Measurements from ENCODE around the gene ATP2B2.

ATP2B2 gene

DNA sequence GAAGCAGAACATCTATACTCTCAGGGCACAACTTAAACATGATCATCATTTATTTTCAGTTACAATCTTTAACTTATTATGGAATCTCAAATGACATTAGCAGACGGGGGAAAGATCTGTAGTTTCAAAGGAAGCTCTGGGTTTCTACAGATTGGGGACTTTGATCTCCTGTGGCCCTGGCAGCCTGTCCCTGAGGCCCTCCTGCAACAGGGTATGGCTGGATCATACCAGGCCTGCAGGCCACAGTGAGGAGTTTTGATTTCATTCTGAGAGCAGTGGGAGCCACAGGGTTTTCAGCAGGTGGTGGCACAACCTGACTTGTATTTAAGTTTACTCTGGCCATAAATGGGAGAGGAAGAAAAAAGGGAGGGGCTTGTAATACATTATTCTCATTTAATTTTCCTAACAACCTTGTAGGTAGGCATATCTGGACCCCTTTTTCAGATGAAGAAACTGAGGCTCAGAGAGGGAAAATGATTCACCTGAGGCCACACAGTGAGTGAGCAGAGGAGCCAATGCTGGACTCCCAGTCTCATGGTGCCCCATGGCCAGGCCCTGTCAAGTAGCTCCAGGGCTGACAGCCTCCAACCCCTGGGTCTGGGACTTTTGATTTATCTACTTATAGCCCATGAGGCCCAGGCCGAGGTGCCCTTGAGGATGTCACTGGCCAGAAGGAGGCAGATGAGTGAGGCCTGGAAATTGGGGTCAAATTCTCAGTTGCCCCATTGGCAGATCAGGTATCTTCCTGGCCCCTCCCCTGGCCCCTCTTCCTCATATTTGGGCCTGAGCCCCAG lies 71.0 kb downstream of the ATP2B2 start:
- in situ Hi-C loops (cut with MboI; ENCODE audit: low sequenced_read_pairs): no loop called here

DNA sequence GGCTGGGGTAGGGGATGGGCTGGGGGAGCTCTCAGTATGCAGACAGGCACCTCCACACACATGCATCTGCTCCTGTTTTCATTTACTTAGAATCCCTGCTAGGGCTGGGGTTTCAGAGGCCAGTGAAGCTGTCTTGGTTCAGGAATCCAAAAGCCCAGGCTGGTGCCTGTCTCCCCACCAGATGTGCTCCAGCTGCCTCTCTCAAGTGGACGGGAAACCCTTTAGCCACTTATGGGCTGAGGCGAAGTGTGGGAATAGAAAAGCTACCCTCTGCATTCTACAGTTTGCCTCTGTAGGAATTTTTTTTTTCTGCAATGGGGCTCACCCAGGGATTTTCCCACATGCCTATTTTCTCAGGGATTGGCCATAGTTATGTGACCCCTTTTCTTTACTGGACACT lies 72.5 kb downstream of the ATP2B2 start:
- in situ Hi-C loops (cut with MboI; ENCODE audit: low sequenced_read_pairs): no loop called here

DNA sequence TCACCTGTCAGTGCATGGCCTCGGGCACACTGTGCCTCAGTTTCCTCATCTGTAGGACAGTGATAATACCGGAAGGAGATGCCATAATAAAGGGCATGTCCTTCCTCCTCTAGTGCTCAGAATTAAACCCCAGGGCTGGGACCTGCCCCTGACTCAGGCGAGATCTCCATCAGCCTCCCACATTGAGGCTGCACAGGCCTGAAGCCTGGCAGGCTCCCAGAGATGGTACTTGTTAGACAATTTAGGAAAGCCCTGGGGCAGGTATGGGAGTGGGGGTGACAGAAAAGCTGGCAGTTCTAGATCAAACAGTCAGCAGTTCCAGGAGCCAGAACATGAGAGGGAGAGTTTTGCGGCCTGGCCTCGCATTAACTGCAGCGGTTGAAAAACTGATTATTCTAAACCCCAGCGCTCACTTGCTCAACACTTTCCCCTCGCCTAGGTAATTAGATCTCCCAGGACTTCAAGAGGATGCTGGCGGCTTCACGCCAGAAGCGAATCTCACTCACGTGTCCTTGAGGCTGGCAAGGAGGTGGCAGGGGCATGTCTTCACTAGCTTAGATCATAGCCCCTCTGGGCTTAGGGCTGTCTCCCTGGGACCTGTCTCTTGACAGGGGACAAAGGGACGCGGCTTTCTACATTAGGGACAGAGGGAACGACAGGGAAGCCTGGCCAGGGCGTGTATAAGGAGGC lies 73.1 kb downstream of the ATP2B2 start:
- in situ Hi-C loops (cut with MboI; ENCODE audit: low sequenced_read_pairs): no loop called here

DNA sequence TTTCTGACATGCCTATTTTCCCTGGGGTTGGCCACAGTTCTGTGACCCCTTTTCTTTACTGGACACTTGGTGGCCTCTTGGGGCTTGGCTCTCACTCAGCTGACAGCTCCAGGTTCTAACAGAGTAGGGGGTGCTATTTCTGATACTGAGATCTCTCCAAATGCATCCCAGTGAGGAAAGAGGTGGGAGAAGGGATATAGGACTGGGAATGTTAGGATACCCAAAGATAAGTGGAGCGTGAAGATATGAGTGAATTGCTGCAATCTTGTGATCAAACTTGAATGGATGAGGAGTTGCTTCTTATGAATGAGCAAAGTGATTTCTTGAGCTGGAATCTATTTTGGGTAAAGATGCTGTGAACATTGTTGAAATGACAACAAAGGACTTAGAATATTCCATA lies 74.6 kb downstream of the ATP2B2 start:
- in situ Hi-C loops (cut with MboI; ENCODE audit: low sequenced_read_pairs): no loop called here

- in situ Hi-C loops (cut with MboI; ENCODE audit: low sequenced_read_pairs): no loop called here
Measured at GRCh38 chr3:10428406-10429091, 76.8 kb downstream of the ATP2B2 start.

DNA sequence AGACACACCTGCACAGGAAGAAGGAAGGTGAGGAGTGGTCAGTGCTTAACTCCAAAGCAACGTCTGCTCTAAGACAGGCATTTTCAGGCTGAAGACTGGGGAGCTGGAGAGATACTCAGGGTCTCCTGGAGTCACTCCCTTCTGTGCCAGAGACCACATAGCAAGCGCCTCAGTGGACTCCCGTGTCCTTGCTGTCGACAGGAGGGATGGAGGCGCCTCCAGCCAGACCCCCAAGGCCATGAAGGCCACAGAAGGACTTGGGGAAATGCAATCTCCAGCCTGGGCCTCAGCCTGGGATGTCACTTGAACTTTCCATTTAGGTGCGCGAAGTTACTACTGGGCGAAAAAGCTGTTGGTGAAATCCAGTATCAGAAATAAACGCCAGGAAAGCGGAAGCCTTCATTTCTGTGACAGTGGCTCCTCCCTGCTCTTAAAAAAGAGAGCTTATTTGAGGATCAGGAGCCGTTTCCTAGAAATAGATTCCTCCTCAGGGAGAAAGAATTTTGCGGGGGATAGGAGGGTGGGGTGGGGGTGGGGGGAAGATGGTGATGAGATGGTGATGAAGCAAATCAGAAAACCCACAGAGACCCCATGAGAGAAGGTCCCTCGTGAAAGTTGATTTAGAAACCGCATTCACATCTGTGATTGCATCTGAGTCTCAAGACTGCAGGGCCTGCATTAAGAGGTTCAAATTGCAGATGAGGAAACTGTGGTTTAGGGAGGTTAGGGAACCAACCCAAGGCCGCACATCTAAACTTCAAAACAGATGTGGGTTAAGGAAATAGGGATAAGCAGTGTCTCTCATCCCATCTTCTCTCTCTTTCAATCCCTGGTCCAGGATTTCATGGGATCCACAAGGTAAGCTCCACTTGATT lies 78.8 kb downstream of the ATP2B2 start:
- in situ Hi-C loops (cut with MboI; ENCODE audit: low sequenced_read_pairs): no loop called here

GRCh38 chr3:10423171-10423882 lies 82.1 kb downstream of the ATP2B2 start:
- in situ Hi-C loops (cut with MboI; ENCODE audit: low sequenced_read_pairs): no loop called here

DNA sequence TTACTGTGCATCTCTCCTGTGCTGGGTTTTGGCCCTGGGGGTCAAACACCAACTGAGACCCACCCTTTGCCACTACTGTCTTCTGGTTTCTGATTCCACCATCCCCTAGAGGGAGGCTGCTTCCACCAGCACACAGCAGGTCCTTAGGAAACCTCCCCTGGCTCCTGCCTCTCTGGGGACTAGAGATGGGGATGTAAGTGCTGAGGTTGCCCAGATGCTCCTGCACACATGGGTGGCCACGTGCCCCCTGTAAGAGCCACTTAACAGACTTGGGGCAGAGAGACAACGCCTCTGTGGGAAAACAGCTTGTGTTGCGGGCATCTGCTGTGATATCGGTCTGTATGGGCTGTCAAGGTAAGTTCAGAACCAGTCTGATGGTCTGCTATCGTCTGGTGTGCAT lies 83.4 kb downstream of the ATP2B2 start:
- in situ Hi-C loops (cut with MboI; ENCODE audit: low sequenced_read_pairs): no loop called here

DNA sequence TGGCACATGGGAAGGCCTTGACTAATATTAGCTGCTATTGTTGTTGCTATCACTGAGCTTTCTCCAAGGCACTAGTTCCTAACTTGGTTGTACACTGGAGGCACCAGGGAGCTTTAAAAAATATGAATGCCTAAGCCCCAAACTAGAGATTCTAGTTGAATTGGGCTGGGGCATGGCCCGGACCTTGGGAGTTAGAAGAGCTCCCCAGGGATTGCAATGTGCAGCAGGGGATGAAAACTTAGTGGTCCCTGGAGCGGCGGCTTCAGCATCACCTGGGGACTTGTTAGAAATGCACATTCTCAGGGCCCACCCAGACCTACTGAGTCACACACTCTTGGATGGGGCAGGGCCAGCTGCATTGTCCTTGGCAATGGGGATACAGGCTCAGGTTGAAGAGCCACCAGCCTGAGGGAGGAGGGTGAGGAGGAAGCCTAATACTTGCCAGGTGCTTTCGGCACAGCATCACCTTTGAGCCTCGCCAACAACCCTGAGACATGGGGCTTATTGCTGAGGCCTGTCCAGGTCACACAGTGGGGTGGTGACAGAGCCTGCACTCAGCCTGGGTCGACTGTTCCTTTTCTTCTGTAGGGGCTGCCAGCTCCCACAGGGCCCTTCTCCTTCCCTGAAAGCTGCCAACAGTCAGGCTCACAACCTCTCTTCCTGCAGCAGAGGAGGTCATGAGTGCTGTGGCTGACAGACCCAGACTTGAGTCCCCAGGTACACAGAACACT lies 84.5 kb downstream of the ATP2B2 start:
- in situ Hi-C loops (cut with MboI; ENCODE audit: low sequenced_read_pairs): no loop called here

DNA sequence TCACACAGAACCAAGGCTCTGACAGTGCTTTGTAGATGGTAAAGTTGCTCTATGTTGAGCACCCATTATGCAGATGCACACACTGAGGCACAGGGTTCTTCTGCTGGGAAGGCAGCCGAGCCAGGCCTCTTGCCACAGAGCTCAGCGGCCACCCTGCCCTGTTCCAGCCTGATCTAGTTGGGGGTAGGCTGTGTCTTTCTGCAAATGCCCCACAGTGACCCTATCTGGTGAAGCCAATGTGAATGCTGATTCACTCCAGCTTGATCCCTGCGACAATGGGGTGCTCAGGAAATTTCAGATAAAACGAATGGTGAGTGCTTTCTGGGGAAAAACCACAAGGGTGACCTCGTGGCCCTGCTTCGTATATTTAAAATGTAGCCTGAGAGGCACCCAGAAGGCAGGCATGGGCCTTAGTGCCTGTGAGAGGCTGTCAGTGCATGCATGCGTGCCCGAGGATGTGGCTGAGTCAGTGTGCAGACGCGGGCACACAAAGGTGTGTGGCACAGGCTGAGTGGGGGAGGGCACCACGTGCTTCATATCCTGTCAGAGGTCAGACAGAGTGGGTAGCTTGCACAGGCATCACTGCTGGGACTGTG lies 85.7 kb downstream of the ATP2B2 start:
- in situ Hi-C loops (cut with MboI; ENCODE audit: low sequenced_read_pairs): no loop called here

DNA sequence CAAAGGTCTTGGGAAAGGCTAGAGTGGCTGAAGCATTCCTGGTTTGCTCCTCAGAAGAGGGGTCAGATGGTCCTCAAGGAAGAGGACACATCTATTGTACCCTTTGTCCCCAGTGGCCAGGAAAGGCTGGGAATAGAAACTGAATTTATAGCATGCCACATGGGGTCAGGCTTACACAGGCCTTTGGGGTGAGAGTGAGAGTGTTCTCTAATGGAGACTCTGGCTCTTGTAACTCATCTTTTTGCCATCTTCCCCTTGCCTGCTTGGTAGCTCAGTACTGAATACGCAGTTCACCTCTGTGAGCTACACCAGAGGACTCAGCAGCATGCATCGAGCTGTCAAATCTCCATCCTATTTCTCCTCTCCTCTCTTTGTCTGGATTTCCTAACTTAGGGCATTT lies 87.5 kb downstream of the ATP2B2 start:
- in situ Hi-C loops (cut with MboI; ENCODE audit: low sequenced_read_pairs): no loop called here

DNA sequence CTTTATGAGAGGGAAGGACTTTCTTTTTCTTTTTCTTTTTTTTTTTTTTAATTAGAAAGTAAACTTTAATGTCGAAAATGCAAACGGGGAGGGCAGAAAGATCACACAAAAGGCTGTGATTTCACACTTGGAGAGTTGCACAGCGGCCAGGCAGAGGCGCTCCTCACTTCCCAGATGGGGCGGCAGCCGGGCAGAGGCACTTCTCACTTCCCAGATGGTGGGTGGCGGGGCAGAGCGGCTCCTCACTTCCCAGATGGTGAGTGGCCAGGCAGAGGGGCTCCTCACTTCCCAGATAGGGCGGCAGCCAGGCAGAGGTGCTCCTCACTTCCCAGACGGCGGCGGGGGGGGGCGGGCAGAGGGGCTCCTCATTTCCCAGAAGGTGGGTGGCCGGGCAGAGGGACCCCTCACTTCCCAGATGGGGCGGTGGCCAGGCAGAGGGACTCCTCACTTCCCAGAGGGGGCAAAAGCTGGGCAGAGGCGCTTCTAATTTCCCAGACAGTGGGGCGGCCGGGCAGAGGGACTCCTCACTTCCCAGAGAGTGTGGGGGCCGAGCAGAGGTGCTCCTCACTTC lies 88.6 kb downstream of the ATP2B2 start:
- in situ Hi-C loops (cut with MboI; ENCODE audit: low sequenced_read_pairs): no loop called here

- in situ Hi-C loops (cut with MboI; ENCODE audit: low sequenced_read_pairs): no loop called here
Measured at GRCh38 chr3:10413041-10413440, 92.3 kb downstream of the ATP2B2 start.

DNA sequence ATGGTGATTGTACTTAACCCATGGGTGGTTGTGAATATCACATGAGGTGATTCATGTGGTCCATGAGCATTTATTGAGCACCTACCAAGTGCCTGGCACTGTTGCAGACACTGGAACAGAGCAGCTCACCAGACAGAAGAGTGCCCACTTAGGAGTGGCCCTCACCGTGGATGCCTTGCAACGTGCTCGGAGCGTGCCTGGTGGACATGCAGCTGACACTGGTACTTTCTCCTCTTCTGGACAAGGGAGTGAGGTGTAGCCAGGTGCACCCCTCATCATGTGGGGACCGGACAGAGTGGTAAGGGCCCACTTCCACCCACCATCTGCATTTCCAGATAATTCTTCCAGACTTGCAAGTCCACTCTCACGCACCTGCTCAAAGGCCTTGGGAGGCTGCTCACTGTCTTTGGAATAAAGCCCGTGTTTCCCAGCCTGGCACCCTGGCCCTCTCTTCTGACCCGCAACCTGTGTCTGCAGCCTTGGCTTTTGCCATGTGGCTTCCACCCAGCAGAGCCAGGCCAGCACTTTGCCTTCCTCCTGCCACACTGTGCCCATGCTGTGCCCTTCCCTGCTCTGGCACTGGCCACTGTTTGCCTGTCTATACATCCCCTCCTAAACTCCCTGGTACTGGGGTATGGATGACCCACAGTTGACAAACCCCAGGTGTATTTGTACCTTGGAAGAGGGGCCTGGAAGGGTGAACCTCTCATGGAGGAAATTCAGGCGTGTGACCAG lies 93.6 kb downstream of the ATP2B2 start:
- in situ Hi-C loops (cut with MboI; ENCODE audit: low sequenced_read_pairs): no loop called here

DNA sequence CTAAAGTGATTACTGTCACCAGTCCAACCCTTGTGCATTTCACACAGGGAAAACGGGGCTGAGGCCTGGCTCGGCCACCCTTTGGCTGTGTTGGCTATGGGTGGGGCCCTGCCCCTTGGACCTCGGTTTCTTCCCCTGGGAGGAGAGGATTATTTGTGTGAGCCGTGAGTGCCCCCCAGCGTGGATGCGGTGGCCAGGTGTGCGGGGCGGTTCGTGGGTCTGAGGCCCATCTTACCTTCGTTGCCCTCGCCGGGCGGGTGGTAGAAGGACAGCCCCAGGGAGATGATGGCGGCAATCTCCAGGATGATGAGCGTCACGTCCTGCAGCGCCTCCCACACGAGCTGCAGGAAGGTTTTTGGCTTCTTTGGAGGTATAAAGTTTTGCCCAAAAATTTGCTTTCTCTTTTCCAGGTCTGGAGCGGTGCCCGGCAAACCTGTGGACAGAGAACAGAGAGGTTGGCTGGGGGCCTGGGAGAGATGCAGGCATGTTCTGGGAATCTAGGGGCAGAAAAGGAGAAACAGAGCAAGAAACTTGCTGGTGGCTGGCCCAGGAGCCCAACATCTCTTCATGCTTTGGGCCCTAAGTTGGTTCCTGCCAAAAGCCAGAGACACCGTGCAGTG lies 94.9 kb downstream of the ATP2B2 start:
- in situ Hi-C loops (cut with MboI; ENCODE audit: low sequenced_read_pairs): no loop called here

DNA sequence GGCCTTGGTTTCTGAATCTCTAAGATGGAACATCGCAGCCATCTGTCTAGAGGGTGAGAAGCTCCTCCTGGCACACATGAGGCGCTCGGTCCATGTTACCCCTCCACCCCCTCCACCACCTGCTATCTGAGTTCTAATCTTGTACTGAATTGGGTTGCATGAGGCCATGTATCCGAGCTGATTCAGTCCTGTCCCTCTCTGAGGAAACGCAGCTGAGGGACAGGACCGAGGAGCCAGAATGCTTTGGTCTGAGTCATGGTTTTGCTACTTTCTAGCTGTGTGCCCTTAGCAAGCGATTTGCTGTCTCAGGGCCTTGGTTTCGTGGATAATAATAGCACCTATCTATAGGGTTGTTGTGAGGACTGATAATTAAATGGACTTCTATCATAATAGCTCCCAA lies 96.7 kb downstream of the ATP2B2 start:
- in situ Hi-C loops (cut with MboI; ENCODE audit: low sequenced_read_pairs): no loop called here

GRCh38 chr3:10407361-10407760 lies 98.0 kb downstream of the ATP2B2 start:
- in situ Hi-C loops (cut with MboI; ENCODE audit: low sequenced_read_pairs): no loop called here

GRCh38 chr3:10406414-10406813 lies 99.0 kb downstream of the ATP2B2 start:
- in situ Hi-C loops (cut with MboI; ENCODE audit: low sequenced_read_pairs): no loop called here

All from HL-60/S4 treated with retinoic acid at 250 ng/mL for 4 days and 3 days (cell line).